HepG2 (cell line): ENCODE measurements around the gene CHRNB1. TPM values are rescaled to one million over a fixed set of nuclear protein-coding genes. Genes with fewer than 3 reads are reported as not detected.

Experiments used
- ATAC-seq: fragments of 200-7000 bp; cut with Tn5 transposase; 3 replicates; pipeline ENCODE4 v1.9.1; 2020; ENCODE audit warnings: mild to moderate bottlenecking, moderate library complexity
- BruUV-seq: library from RNA; stranded (reverse); fragments of 400-500 nt; replicated peaks from 2 replicates; lab custom pipeline; 2021; lab: Mats Ljungman, UMichigan
- CTCF ChIA-PET: fragments of 300-600 bp; formaldehyde crosslinking; extraction: SDS; loops from one replicate; lab custom pipeline; 2021; ENCODE audit warnings: low total read pairs, inconsistent platforms, low intra/inter-chr PET ratio; lab: Yijun Ruan, JAX
- POLR2A ChIA-PET: fragments of 350-600 bp; sonication (Branson Sonifier 250); formaldehyde crosslinking; loops from one replicate; lab custom pipeline; 2020; ENCODE audit warnings: antibody characterized with exemption, inconsistent platforms; lab: Yijun Ruan, JAX
- DNase-seq: peaks from one replicate; pipeline ENCODE4 v3.0.0-alpha.2; 2015; ENCODE audit warnings: low spot score
- FAIRE-seq: peaks from 3 replicates; lab custom pipeline; 2011; peaks lifted over from hg19 to GRCh38; lab: Jason Lieb, UNC
- H2AFZ ChIP-seq: one replicate; pipeline ENCODE4 v1.6.1; 2011; ENCODE audit warnings: low read length, inconsistent platforms
- H3K27ac ChIP-seq: fragments of 300-600 bp; 3 replicates; pipeline ENCODE4 v1.8.0; 2011; ENCODE audit warnings: mixed run types, mild to moderate bottlenecking, mixed read lengths, low read length, inconsistent platforms; ENCODE audit not compliant: insufficient read depth; ENCODE audit errors: extremely low read length
- H3K27me3 ChIP-seq, 2 experiments: fragments of 200-600 bp in 1 of 2; 2 replicates in 1 of 2; 3 replicates in 1 of 2; pipeline versions ENCODE4 v1.6.0 to v1.8.0; 2011; ENCODE audit warnings: low read length in 2 of 2, mild to moderate bottlenecking in 2 of 2, moderate library complexity in 2 of 2, inconsistent platforms in 1 of 2; ENCODE audit not compliant: insufficient read depth in 2 of 2, control insufficient read depth in 1 of 2
- H3K36me3 ChIP-seq, 2 experiments: fragments of 200-600 bp in 1 of 2; replicated peaks in 1 of 2; 2 replicates in 1 of 2; 3 replicates in 1 of 2; pipeline versions ENCODE4 v1.5.1 to v1.8.0; 2011; ENCODE audit warnings: low read length in 2 of 2, inconsistent platforms in 1 of 2; ENCODE audit not compliant: insufficient read depth in 2 of 2, control insufficient read depth in 1 of 2
- H3K4me1 ChIP-seq: 2 replicates; pipeline ENCODE4 v1.5.1; 2012; ENCODE audit warnings: low read length, inconsistent platforms; ENCODE audit not compliant: insufficient read depth
- H3K4me2 ChIP-seq: 2 replicates; pipeline ENCODE4 v1.6.0; 2011; ENCODE audit warnings: low read depth, low read length, inconsistent platforms
- H3K4me3 ChIP-seq, 3 experiments: fragments of 200-600 bp in 1 of 3; sonication (generic), shearing (Covaris generic) in 1 of 3; replicated peaks in 1 of 3; 2 replicates each; pipeline ENCODE4 v1.5.1; 2011 to 2016; ENCODE audit warnings: low read length in 3 of 3, inconsistent platforms in 2 of 3, low read depth in 2 of 3, mild to moderate bottlenecking in 2 of 3, control low read depth in 1 of 3, mixed read lengths in 1 of 3; ENCODE audit not compliant: insufficient read depth in 1 of 3
- H3K79me2 ChIP-seq: one replicate; pipeline ENCODE4 v1.6.1; 2011; ENCODE audit warnings: low read length, inconsistent platforms; ENCODE audit not compliant: insufficient read depth
- H3K9ac ChIP-seq: 2 replicates; pipeline ENCODE4 v1.6.0; 2011; ENCODE audit warnings: mild to moderate bottlenecking, low read depth, low read length, inconsistent platforms; ENCODE audit not compliant: insufficient read depth
- H3K9me3 ChIP-seq: 2 replicates; pipeline ENCODE4 v1.5.1; 2012; ENCODE audit warnings: mild to moderate bottlenecking, low read length
- H4K20me1 ChIP-seq: 2 replicates; pipeline ENCODE4 v1.6.0; 2011; ENCODE audit warnings: inconsistent platforms, mild to moderate bottlenecking, low read length, moderate library complexity; ENCODE audit not compliant: insufficient read depth
- CBX2 ChIP-seq, 2 experiments: fragments of 200-600 bp in 1 of 2; sonication (generic); formaldehyde crosslinking in 1 of 2; IDR thresholded peaks; 2 replicates each; pipeline versions ENCODE4 v1.7.0 to v1.8.1; 2018 to 2022; ENCODE audit warnings: low read depth in 2 of 2, low read length in 1 of 2, mild to moderate bottlenecking in 1 of 2, missing genetic modification reagents in 1 of 2
- DMTF1 ChIP-seq: sonication (generic); formaldehyde crosslinking; IDR thresholded peaks from 2 replicates; pipeline ENCODE4 v1.4.0; 2020; ENCODE audit warnings: mild to moderate bottlenecking, missing genetic modification reagents
- DPF2 ChIP-seq: sonication (generic); formaldehyde crosslinking; IDR thresholded peaks from 2 replicates; pipeline ENCODE4 v1.4.0; 2020; ENCODE audit warnings: mild to moderate bottlenecking, low read depth, missing genetic modification reagents, borderline replicate concordance
- HMG20A ChIP-seq: IDR thresholded peaks from 2 replicates; pipeline ENCODE4 v1.6.1; 2016; ENCODE audit warnings: borderline replicate concordance
- IRF1 ChIP-seq: sonication (generic); formaldehyde crosslinking; IDR thresholded peaks from 2 replicates; pipeline ENCODE4 v1.4.0; 2020; ENCODE audit warnings: low read depth, mild to moderate bottlenecking, missing genetic modification reagents
- MTERF4 ChIP-seq: sonication (generic); formaldehyde crosslinking; IDR thresholded peaks from 2 replicates; pipeline ENCODE4 v1.8.0; 2023; ENCODE audit warnings: mild to moderate bottlenecking, missing genetic modification reagents
- NR3C1 ChIP-seq: sonication (generic); formaldehyde crosslinking; IDR thresholded peaks from 2 replicates; pipeline ENCODE4 v1.4.0; 2020; ENCODE audit warnings: missing genetic modification reagents
- POLR2AphosphoS2 ChIP-seq: IDR thresholded peaks from 2 replicates; pipeline ENCODE4 v1.6.1; 2011; ENCODE audit warnings: low read depth, low read length, improper control_type of control experiment
- RFX3 ChIP-seq: IDR thresholded peaks from 2 replicates; pipeline ENCODE4 v1.6.1; 2016; ENCODE audit warnings: missing biosample characterization, missing genetic modification reagents
- TFE3 ChIP-seq: IDR thresholded peaks from 2 replicates; pipeline ENCODE4 v1.6.1; 2016
- ZNF24 ChIP-seq: fragments of 450-650 bp; IDR thresholded peaks from 2 replicates; pipeline ENCODE4 v1.6.1; 2017; ENCODE audit warnings: antibody characterized with exemption, mild to moderate bottlenecking
- ZNF354B ChIP-seq: sonication (generic); formaldehyde crosslinking; IDR thresholded peaks from 2 replicates; pipeline ENCODE4 v1.8.0; 2022; ENCODE audit warnings: mild to moderate bottlenecking, missing genetic modification reagents
- ZNF431 ChIP-seq: sonication (generic); formaldehyde crosslinking; IDR thresholded peaks from 2 replicates; pipeline ENCODE4 v1.9.0; 2022; ENCODE audit warnings: missing genetic modification reagents, low read depth, mild to moderate bottlenecking, borderline replicate concordance
- ZNF446 ChIP-seq: sonication (generic); formaldehyde crosslinking; IDR thresholded peaks from 2 replicates; pipeline ENCODE4 v1.5.0; 2020; ENCODE audit warnings: mild to moderate bottlenecking, missing genetic modification reagents
- ZNF576 ChIP-seq: sonication (generic); formaldehyde crosslinking; IDR thresholded peaks from 2 replicates; pipeline ENCODE4 v1.4.0; 2020; ENCODE audit warnings: mild to moderate bottlenecking, missing genetic modification reagents
- ZNF775 ChIP-seq: sonication (generic); formaldehyde crosslinking; IDR thresholded peaks from 2 replicates; pipeline ENCODE4 v1.4.0; 2020; ENCODE audit warnings: missing genetic modification reagents, mild to moderate bottlenecking, moderate library complexity, borderline replicate concordance
- ZNF839 ChIP-seq: sonication (generic); formaldehyde crosslinking; IDR thresholded peaks from 2 replicates; pipeline ENCODE4 v1.4.0; 2020; ENCODE audit warnings: missing genetic modification reagents, mild to moderate bottlenecking, borderline replicate concordance
- WGBS: methylation state at CpG from one replicate; pipeline ENCODE4 v1.1.6; 2017; ENCODE audit warnings: low lambda C conversion rate; 5-methylcytosine and 5-hydroxymethylcytosine counted together
- in situ Hi-C: cut with HindIII; loops from 2 replicates; pipeline ENCODE4 v1.10.0; 2017; ENCODE audit warnings: low pct_unique_long_range_greater_than_20kb; ENCODE audit not compliant: extremely low pct_ligation_motif_present
- intact Hi-C: fragments of 100-400 bp; cut with micrococcal nuclease; formaldehyde crosslinking; loops from one replicate; pipeline ENCODE4 v1.10.0; 2022; ENCODE audit not compliant: unreplicated experiment
- polyA plus RNA-seq, 8 experiments: library from polyadenylated mRNA; depleted of rRNA in 3 of 8; stranded (reverse) in 7 of 8; unstranded in 1 of 8; fragments of >200 nt; fragmentation: Illumina TruSeq in 4 of 8; extraction: Trizol in 4 of 8; gene quantifications; 2 replicates each; pipeline versions ENCODE4 v1.2.1 to v1.2.3, GENCODE V29; 2011 to 2016; ENCODE audit warnings: low read depth in 4 of 8, missing spikeins in 1 of 8, mixed read lengths in 1 of 8; ENCODE audit not compliant: insufficient read depth in 1 of 8
- total RNA-seq, 5 experiments: library from RNA; depleted of rRNA; stranded (reverse); fragments of >200 nt; fragmentation: Illumina TruSeq; extraction: Trizol; gene quantifications; 2 replicates each; pipeline ENCODE4 v1.2.3, GENCODE V29; 2016; ENCODE audit warnings: low read depth in 1 of 5

The CHRNB1 gene
- total and polyA plus RNA-seq, 2 of the 13 experiments (the other 11 are each of a cell fraction or from before 2014, with no cell fraction given) = 5.4 to 33.7 TPM

GRCh38 chr17:7503521-7503920 lies 58.7 kb downstream of the CHRNB1 start:
- 94% methylated on average over 5 of the region's 8 CpGs for WGBS
- in situ Hi-C loops = no loop called here

More at GRCh38 chr17:7503521-7503920, 58.7 kb downstream of the CHRNB1 start:
- Histone ChIP-seq H2AFZ (no peak overlapping the region), H3K4me1 (no peaks in the 10 kb centered on the region), H3K36me3 (peaks cover 45 to 82% of the 10 kb centered on the region in 2 experiments)
- no peak for FAIRE-seq
- ATAC-seq = no peak
- CTCF ChIA-PET = interaction anchor here (0.8 kb wide), 1 partner anchor 67 kb away, joined by 3 read pairs; no protein-coding TSS in a partner anchor
- TF ChIP-seq HMG20A (CRISPR knock-in tag) (no peak), CBX2 (IDR thresholded peaks at IDR 0.05; ENCODE audit: low read depth, low read length) (no peak), CBX2 (CRISPR knock-in tag; IDR thresholded peaks at IDR 0.05; ENCODE audit: low read depth) (no peak), ZNF446 (CRISPR knock-in tag) (no peak), ZNF431 (CRISPR knock-in tag) (no peak), TFE3 (CRISPR knock-in tag) (no peak), RFX3 (CRISPR knock-in tag) (no peak), MTERF4 (CRISPR knock-in tag) (no peak), NR3C1 (CRISPR knock-in tag) (no peak), ZNF775 (CRISPR knock-in tag) (no peak), DPF2 (CRISPR knock-in tag) (no peak), ZNF24 (no peak), ZNF576 (no peak), ZNF839 (CRISPR knock-in tag) (no peak), IRF1 (CRISPR knock-in tag) (no peak), ZNF354B (CRISPR knock-in tag) (no peak), DMTF1 (CRISPR knock-in tag) (no peak), POLR2AphosphoS2 (no peak)
- TF ChIP-seq, all 625 proteins: peak for 0
- Histone ChIP-seq H3K4me2 (no peak overlapping the region), H3K9me3 (no peaks in the 10 kb centered on the region), H3K9ac (no peak overlapping the region), H4K20me1 (no peaks in the 10 kb centered on the region), H3K4me3 (no peak overlapping the region), H3K79me2 (no peaks in the 10 kb centered on the region), H3K27me3 (no peaks in the 10 kb centered on the region), H3K27ac (no peak overlapping the region)
- no peak for DNase-seq
- intact Hi-C loops = loop anchor here (5.0 kb wide), 1 partner anchor 146 kb away; the partner anchor contains the start of gene TMEM95
- POLR2A ChIA-PET = no interaction called here
- no TSS peak for BruUV-seq
